GM10847 (cell line): ENCODE data around the gene SP6.

ENCODE experiments used
- POLR2A ChIP-seq: IDR thresholded peaks from 2 replicates; pipeline ENCODE4 v1.6.1; 2011; ENCODE audit not compliant: insufficient read length; ENCODE audit errors: extremely low read depth

Gene SP6

DNA sequence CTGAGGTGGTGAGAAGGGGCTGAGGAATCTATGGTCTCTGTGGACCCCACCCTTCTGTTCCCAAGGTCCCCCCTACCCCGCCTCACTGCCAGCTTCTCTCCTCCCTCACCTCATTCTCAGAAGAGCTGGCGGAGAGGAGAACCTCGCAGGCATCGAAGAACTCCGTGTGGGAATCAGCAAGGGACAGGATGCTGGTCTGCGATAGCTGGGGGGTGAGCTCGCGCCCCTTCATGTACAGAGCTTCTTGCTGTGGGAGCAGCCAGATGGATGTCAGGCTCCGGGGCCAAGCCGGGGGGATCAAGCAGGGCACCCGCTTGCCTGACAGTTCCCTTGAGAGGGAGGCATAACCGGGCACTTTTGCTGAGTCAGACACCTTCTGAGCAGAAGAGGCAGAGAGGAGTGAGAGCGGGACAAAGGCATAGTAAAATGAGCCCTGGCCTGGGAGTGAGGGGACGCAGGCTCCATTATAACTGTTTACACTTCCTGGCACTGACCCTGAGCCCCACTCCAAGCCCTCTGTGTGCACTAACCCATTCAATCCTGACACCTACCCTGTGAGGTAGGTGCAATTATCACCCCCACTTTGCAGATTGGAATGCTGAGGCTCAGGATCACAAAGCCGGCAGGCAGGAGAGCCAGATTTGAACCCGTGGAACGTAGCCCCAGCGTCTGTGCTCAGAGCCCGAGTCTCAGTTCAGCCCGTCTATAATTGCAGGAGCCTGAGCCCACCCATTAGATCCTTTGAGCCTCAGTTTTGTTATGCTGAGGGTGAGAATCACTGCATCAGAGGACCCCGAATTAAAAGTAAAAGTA is 35.7 kb downstream of the SP6 start:
- no peak for TF ChIP-seq POLR2A

DNA sequence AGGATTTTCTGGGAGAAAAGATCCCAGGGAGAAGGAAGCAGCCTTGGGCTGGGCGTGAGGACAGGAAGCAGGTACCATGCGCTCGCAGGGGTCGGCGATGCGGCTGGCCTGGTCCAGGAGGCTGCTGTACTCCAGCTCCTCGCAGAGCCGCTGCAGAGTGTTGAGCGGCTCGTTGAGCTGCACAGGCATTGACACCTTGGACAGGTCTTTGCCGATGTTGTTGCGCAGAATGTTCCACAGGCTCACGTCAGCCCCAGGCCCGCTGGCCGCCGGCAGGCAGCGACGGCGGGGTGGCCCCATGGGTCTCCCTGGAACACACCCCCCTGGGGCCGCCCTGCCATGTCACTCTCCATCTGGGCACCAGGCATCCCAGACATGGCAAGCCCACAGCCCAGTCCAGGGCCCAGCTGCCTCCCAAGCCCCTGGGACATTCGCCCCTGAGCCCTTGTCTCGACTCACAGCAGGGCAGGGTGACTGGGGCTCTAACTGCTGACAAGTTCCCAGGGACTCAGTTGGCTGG is 37.4 kb downstream of the SP6 start:
- TF ChIP-seq POLR2A: no peak

DNA sequence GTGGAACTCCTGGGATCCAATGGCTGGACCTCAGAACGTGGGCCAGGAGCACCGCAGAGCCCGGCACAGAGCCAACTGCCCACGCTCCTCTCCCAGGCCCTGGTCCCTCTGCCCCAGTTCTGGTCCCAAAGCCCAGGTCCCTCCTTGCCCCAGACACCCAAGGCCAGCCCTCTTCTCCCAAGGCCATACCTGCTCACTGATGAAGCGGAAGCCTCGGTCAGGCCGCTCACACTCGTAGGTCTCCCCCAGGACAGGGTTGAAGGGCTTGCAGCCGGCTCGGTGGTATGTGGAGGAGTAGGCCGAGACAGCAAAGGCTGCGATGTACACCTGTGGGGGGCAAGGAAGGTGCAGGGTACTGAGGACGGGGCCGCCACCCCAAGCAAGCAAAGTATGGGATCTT is 37.9 kb downstream of the SP6 start:
- no peak for TF ChIP-seq POLR2A

DNA sequence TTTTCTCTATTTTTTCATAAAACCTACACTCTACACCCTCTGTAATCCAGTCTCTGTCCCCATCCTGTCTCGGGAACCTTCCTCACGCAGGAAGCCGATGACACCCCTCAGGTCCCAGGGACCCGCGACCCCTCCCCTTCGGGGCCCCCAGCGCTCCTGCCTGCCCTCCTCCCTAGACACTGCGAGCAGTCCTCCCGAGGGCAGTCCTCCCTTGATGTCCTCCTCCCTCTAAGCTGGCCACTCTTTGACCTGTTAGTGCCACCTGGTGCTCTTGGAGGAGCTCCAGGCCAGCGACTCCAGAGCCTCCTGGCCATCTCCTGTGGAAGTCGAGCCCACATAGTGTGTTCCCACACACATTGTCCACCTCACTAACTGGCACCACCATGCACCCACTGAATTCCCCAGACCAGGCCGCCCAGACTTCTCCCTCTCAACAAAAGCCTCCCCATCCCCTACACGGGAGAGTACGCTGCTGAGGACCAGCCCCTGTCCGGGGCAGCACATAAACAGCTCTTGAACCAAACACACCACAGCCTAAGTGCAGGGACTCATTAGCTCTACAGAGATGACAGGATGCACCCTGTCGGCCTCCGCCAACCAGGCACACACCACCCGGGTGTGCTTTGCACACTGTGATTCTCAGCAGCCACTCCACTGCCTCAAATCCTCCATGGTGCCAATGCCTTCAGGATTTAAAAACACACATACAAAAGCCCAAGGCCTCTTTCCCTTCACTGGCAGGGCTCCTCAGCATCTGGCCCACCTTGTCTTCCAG is 38.6 kb downstream of the SP6 start:
- no peak for TF ChIP-seq POLR2A

DNA sequence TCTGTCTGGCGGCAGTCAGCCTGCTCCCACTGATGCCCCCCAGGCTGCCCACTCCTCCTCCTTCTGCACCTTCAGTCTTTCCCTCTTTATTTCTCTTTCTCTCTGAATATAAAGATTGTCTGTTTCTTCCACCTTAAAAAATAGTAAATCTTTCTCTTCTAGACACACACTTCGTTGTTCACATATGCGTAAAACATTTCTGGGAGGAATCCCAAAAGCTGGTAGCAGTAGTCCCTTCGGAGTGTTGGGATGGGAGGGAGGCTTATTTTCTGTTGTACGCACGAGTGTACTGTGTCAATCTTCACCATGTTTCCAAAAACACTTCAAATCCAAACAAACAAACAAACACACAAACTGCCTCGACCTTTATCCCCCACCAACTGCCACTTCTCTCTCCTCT is 39.3 kb downstream of the SP6 start:
- no peak for TF ChIP-seq POLR2A

DNA sequence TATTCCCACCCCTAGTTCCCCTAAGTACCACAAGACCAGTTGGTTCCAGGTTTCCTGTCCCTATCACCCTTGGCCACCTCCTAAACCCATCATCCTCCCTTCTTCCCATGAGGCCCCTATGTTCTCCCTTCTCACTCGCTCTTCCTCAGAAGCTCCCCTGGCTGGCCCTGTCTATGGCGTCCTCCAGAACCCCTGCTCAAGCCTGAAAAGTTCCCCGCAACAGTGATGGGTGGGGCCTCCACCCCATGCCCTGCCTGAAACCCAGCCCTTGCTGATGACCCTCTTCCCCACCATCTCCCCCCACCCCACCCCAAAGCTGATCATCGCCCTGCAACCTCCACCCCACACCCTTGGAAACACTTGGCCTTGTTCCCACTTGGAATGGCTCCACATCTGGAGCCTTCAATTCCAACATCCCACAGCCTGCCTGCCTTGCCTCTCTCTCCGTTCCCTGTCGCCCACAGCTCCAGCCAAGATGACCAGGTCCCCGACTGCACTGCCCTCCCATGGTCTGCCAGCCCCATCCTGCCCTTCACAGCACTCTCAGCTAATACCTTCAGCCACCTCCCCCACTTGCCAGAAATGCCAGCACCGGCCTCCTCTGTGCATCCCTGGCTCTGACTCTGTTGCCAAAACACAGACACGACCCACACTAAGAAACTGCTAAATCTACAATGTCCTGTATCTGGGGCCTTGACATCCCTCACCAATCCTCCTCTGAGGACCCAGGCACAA is 39.9 kb downstream of the SP6 start:
- no peak for TF ChIP-seq POLR2A

DNA sequence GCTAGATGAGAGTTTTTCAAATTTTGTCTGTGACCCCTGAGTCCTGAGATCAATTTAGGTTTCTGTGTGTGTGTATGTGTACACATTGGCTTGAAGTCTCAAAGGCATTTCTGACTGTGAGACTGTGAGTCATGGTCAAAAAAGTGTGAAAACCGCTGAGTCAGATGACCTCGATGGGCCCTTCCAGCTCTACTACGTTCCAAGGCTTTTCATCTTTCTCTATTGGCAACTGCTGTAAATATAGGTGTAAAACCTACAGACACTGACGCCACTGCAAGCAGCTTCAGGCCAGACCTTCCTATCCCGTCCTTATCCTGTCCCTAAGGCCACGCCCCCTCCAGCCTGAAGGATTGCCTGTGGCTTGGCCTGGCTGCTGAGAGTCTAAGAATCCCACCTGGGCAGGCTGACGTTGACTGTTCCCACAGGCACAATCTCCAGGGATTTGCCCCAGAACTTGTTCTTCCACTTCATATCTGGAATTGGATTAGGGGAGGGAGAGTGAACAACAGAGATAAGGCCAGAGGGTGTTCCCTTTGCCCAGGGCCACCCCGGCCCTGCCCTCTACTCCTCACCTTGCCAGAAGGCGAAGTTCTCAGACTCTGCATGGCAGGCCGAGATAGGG is 40.7 kb downstream of the SP6 start:
- TF ChIP-seq POLR2A: no peak

DNA sequence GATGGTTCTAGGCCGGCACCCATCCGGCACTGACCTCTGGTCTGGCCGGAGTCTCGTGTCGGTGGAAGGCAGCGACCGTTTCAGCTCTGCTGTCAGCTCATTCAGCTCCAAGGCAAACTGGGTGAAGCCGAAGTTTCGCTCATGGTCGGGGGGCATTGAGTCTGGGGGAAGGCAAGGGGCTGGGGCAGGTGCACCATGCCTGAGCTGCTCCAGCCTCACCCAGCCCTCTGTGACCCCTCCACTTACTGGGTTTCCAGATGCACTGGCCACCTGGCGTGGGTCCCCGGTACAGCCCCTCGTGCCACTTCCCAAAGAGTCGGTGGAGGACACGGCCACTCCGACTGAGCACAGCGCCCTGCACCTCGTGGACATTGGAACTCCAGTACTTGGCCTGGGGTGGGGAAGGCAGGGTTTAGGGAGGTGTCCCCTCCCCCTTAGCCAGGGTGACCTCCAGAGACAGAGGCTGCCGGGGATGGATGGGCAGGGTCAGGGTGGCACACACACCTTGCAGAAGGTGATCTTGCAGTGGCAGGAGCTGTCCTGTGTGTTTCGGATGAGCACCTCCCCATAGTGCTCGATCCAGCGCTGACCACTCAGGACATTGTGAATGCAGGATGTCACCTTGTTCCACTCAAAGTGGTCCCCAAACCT is 42.0 kb downstream of the SP6 start:
- no peak for TF ChIP-seq POLR2A

DNA sequence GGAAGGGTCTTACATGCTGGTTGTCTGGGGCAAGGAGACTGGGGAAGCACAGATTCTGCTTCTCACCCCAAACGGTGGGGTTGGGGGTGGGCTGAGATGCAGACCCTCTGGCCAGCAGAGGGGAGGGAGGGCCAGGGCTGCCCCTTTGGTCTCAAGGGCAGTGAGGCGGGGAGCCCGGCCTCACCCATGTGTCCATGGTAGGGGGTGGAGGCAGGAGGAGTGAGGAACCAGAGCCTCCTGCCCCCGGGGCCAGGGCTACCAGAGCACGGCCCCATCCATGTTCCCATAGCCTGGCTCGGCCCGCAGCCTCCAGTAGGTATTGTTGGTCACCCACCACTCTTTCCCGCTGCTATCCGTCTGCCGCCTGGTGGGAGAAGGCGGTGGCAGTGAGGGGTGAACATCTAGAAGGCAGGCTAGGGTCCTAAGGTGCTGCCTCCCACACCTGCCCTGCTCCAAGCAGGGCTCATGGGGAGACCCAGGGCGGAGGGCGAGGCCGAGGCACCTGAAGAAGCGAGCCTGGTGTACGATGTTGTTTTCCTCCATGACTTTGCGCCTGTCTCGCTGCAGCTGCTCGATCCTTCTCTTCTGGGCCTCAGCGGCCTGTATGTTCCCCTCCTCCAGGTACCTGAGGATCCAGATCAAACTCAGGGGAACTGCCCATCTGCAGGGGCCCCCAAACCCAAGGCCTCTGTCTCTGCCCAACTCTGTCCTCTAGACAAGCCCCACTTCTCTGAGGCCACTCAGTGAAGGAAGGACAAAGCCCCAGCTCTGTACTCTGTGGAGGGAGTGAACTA is 42.7 kb downstream of the SP6 start:
- no peak for TF ChIP-seq POLR2A

DNA sequence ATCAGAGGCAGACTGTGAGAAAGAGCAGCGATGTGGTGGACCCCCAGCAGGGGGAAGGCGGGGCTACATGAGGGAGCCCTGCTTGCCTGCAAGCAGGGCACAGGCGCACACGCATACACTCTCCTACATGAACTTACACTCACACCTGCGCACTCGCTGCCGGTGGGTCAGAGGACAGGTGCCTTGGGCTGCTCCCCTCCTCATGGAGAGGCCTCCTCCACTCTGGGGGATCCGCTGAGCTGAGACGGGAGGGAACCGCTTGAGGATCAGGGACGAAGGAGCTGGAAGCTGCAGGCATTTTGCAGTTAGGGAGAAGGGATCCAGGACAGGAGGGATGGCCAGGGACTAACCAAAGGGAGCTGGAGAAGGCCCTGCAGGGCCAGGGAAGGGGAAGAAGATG is 43.5 kb downstream of the SP6 start:
- no peak for TF ChIP-seq POLR2A

DNA sequence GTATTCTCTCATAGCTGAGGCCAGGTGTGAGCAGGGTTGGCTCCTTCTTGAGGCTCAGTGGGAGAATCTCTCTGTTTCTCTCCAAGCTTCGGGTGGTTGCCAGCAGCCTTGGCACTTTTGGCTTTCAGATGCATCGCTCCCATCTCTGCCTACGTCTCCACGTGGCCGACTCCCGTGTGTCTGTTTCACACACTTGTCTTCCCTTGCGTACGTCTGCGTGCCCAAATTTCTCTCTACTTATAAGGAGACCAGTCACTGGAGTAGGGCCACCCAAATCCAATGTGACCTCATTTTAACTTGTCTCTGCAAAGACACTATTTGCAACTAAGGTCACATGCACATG is 44.1 kb downstream of the SP6 start:
- TF ChIP-seq POLR2A: no peak

DNA sequence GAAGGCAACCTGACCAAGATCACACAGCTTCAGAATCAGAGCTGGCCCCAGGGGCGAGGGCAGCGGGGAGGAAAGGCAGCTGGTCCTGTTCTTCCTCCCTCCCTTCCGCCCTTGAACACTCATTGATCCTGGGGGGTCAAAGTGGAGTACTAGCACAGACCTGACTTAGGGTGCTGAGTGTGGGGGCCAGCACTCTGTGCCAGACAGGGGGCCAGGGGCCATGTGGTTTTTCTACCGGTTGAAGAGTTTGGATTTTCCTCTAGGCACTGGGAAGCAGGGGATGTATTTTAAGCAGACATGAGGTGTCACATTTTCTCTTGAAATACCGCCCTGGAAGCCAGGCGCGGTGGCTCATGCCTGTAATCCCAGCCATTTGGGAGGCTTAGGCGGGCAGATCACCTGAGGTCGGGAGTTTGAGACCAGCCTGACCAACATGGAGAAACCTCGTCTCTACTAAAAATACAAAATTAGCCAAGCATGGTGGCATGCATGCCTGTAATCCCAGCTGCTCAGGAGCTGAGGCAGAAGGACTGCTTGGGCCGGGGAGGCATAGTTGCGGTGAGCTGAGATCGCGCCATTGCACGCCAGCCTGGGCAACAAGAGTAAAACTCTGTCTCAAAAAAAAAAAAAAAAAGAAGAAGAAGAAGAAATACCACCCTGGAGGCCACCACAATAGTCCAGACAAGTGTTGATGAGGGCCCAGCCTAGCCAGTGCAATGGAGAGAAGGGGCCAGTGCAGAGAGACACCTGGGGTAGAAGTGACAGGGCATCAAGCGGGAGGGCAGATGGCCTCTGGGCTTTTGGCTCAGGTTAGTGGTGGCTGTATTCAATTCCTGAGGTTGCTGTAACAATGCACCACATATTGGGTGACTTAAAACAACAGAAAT is 44.7 kb downstream of the SP6 start:
- TF ChIP-seq POLR2A: no peak

DNA sequence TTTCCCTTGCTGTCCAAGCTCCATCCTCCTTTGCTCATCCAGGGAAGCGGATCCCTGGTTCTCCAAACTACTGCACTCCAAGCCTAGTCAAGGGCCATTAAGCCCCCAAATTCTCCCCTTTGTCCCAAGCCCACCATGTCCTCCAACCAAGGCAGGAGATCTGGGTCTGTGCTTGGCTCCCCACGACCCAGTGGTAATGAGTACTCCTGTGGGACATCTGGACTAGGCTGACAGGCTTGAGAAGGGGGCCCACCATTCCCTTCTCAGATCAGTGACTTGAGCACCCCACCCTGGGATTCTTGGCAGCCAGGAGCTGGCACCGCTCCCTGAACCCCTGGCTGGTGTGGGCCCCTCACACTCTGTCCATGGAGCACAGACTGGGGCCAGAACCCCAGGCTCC is 46.5 kb downstream of the SP6 start:
- TF ChIP-seq POLR2A: no peak
